ENCODE data around the gene CLCN2.

CLCN2 gene

DNA sequence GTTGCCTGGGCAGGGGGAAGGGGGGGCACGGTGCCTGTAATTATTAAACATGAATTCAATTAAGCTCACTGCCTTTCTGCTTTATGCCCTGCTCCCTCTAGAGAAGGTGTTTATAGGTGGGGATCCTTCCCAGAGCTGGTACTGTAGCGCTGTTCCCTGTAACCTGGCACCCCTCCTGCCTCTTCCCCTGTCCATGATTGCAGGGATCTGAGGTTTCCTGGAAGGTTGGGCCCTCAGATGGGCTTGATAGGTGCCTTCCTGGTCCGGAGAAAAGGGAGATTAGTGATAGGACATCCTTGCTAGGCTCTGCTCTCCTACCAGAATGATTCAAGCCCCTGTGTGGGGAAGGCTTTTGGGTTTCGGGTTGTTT, 26.1 kb downstream of the CLCN2 start:
- Histone ChIP-seq H3K27ac (ENCODE audit: low read length, poor library complexity, severe bottlenecking) (peak overlapping the region; percentile 78), H4K8ac (ENCODE audit: low read length) (no peak overlapping the region), H2BK15ac (ENCODE audit: low read depth, poor library complexity, severe bottlenecking) (no peak overlapping the region), H3K79me1 (replicated peaks; ENCODE audit: low read length, poor library complexity, severe bottlenecking) (peaks cover 22% of the 10 kb centered on the region), H2BK120ac (ENCODE audit: low read depth, low read length) (no peak overlapping the region), H3K4me2 (ENCODE audit: low read length, poor library complexity, severe bottlenecking) (peak overlapping the region; percentile 72), H3K23ac (ENCODE audit: low read length in 2 of 2) (no peak overlapping the region), H2AK5ac (ENCODE audit: low read length, severe bottlenecking) (peak overlapping the region; percentile 3), H3K14ac (ENCODE audit: low read length in 2 of 2) (no peak overlapping the region), H3K4me3 (ENCODE audit: insufficient read depth in 1 of 2, low read depth in 1 of 2, low read length in 2 of 2) (peak overlapping the region in 1 of 2 experiments; percentile 86), H3K4me1 (ENCODE audit: control insufficient read depth, insufficient read depth, low read depth, low read length) (peaks cover 52% of the 10 kb centered on the region), H2BK12ac (ENCODE audit: low read length in 2 of 2) (peak overlapping the region in 1 of 2 experiments; percentile 21), H3K27me3 (ENCODE audit: control insufficient read depth in 1 of 2, insufficient read depth in 1 of 2, low read length in 2 of 2) (no peaks in the 10 kb centered on the region), H3K36me3 (ENCODE audit: control insufficient read depth in 1 of 2, insufficient read depth in 2 of 2, low read depth in 1 of 2, low read length in 2 of 2) (peaks cover 46 to 52% of the 10 kb centered on the region in 2 experiments), H3K4ac (ENCODE audit: low read depth in 1 of 2, low read length in 2 of 2) (peak overlapping the region in 1 of 2 experiments; percentile 35), H3K18ac (ENCODE audit: low read depth in 1 of 2, low read length in 2 of 2) (peak overlapping the region in 1 of 2 experiments; percentile 71), H3K9me3 (ENCODE audit: control insufficient read depth, low read length) (no peaks in the 10 kb centered on the region), H2BK5ac (ENCODE audit: low read depth, low read length, poor library complexity, severe bottlenecking) (no peak overlapping the region), H2AFZ (ENCODE audit: low read depth, low read length) (no peak overlapping the region), H3K9ac (ENCODE audit: low read length) (peak overlapping the region; percentile 90), H4K91ac (ENCODE audit: low read length) (no peak overlapping the region)
- 28% methylated on average over 2 of the region's 4 CpGs for WGBS
- DNase-seq, result no peak

- DNase-seq, result peak; percentile 83
- H3K14ac ChIP-seq (ENCODE audit: low read length in 2 of 2), result no peak overlapping the region
- no peak overlapping the region for H4K91ac ChIP-seq (ENCODE audit: low read length)
- peak overlapping the region; percentile 78 for H3K27ac ChIP-seq (ENCODE audit: low read length, poor library complexity, severe bottlenecking)
- H2BK12ac ChIP-seq (ENCODE audit: low read length in 2 of 2), result no peak overlapping the region
- peak overlapping the region; percentile 90 for H3K9ac ChIP-seq (ENCODE audit: low read length)
- no peak overlapping the region for H3K18ac ChIP-seq (ENCODE audit: low read depth in 1 of 2, low read length in 2 of 2)
- H2BK15ac ChIP-seq (ENCODE audit: low read depth, poor library complexity, severe bottlenecking), result no peak overlapping the region
- peaks cover 52% of the 10 kb centered on the region for H3K4me1 ChIP-seq (ENCODE audit: control insufficient read depth, insufficient read depth, low read depth, low read length)
- H2AFZ ChIP-seq (ENCODE audit: low read depth, low read length), result no peak overlapping the region
- no peak overlapping the region for H3K23ac ChIP-seq (ENCODE audit: low read length in 2 of 2)
- no peaks in the 10 kb centered on the region for H3K27me3 ChIP-seq (ENCODE audit: control insufficient read depth in 1 of 2, insufficient read depth in 1 of 2, low read length in 2 of 2)
- no peak overlapping the region for H2BK120ac ChIP-seq (ENCODE audit: low read depth, low read length)
- H3K9me3 ChIP-seq (ENCODE audit: control insufficient read depth, low read length), result no peaks in the 10 kb centered on the region
- no peak overlapping the region for H3K4me2 ChIP-seq (ENCODE audit: low read length, poor library complexity, severe bottlenecking)
- H3K79me1 ChIP-seq (replicated peaks; ENCODE audit: low read length, poor library complexity, severe bottlenecking), result peaks cover 20% of the 10 kb centered on the region
- H3K4me3 ChIP-seq (ENCODE audit: insufficient read depth in 1 of 2, low read depth in 1 of 2, low read length in 2 of 2), result no peak overlapping the region
- H4K8ac ChIP-seq (ENCODE audit: low read length), result no peak overlapping the region
- no peak overlapping the region for H2AK5ac ChIP-seq (ENCODE audit: low read length, severe bottlenecking)
- no peak overlapping the region for H2BK5ac ChIP-seq (ENCODE audit: low read depth, low read length, poor library complexity, severe bottlenecking)
- H3K4ac ChIP-seq (ENCODE audit: low read depth in 1 of 2, low read length in 2 of 2), result no peak overlapping the region
- peaks cover 46 to 58% of the 10 kb centered on the region in 2 experiments for H3K36me3 ChIP-seq (ENCODE audit: control insufficient read depth in 1 of 2, insufficient read depth in 2 of 2, low read depth in 1 of 2, low read length in 2 of 2)
- WGBS, result 56% methylated on average over 11 of the region's 15 CpGs
These were observed 26.8 kb downstream of the CLCN2 start for GRCh38 chr3:184334470-184335158.

- Histone ChIP-seq H3K79me1 (replicated peaks; ENCODE audit: low read length, poor library complexity, severe bottlenecking) (peaks cover 15% of the 10 kb centered on the region), H3K9ac (ENCODE audit: low read length) (peak overlapping the region; percentile 51), H3K9me3 (ENCODE audit: control insufficient read depth, low read length) (no peaks in the 10 kb centered on the region), H2AK5ac (ENCODE audit: low read length, severe bottlenecking) (peak overlapping the region; percentile 75), H2AFZ (ENCODE audit: low read depth, low read length) (no peak overlapping the region), H3K23ac (ENCODE audit: low read length in 2 of 2) (no peak overlapping the region), H2BK15ac (ENCODE audit: low read depth, poor library complexity, severe bottlenecking) (no peak overlapping the region), H2BK120ac (ENCODE audit: low read depth, low read length) (no peak overlapping the region), H2BK5ac (ENCODE audit: low read depth, low read length, poor library complexity, severe bottlenecking) (no peak overlapping the region), H3K18ac (ENCODE audit: low read depth in 1 of 2, low read length in 2 of 2) (no peak overlapping the region), H4K91ac (ENCODE audit: low read length) (peak overlapping the region; percentile 56), H2BK12ac (ENCODE audit: low read length in 2 of 2) (no peak overlapping the region), H3K4ac (ENCODE audit: low read depth in 1 of 2, low read length in 2 of 2) (no peak overlapping the region), H4K8ac (ENCODE audit: low read length) (no peak overlapping the region), H3K4me2 (ENCODE audit: low read length, poor library complexity, severe bottlenecking) (no peak overlapping the region), H3K27ac (ENCODE audit: low read length, poor library complexity, severe bottlenecking) (peak overlapping the region; percentile 80), H3K4me1 (ENCODE audit: control insufficient read depth, insufficient read depth, low read depth, low read length) (peaks cover 48% of the 10 kb centered on the region), H3K4me3 (ENCODE audit: insufficient read depth in 1 of 2, low read depth in 1 of 2, low read length in 2 of 2) (no peak overlapping the region), H3K14ac (ENCODE audit: low read length in 2 of 2) (no peak overlapping the region), H3K27me3 (ENCODE audit: control insufficient read depth in 1 of 2, insufficient read depth in 1 of 2, low read length in 2 of 2) (no peaks in the 10 kb centered on the region), H3K36me3 (ENCODE audit: control insufficient read depth in 1 of 2, insufficient read depth in 2 of 2, low read depth in 1 of 2, low read length in 2 of 2) (peaks cover 52 to 67% of the 10 kb centered on the region in 2 experiments)
- DNase-seq, result no peak
- 91% methylated on average over 3 of the region's 3 CpGs for whole genome bisulfite sequencing
These were observed 27.7 kb downstream of the CLCN2 start for GRCh38 chr3:184333700-184334099.

DNA sequence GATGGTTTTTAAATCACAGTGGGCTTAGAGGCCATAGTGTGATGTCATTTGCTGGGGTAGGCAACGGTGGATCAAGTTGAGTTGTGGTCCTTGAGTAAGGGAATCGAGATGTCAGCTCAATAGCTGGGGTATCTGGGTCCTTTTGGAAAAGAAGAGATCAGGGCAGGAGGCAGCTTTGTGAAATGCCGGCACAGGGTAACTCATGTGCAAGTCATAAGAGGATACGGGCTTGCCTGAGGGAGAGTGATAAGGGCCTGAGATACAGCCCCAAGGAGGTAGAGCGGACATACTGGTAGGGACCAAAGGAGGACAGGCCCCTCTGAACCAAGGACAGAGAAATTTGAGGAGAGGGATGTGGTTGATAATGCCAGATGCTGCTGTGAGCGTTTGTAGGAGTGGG, 28.2 kb downstream of the CLCN2 start:
- no peak overlapping the region for H2BK12ac ChIP-seq (ENCODE audit: low read length in 2 of 2)
- no peak overlapping the region for H3K14ac ChIP-seq (ENCODE audit: low read length in 2 of 2)
- H2AFZ ChIP-seq (ENCODE audit: low read depth, low read length), result no peak overlapping the region
- H3K18ac ChIP-seq (ENCODE audit: low read depth in 1 of 2, low read length in 2 of 2), result peak overlapping the region in 1 of 2 experiments; percentile 11
- no peak for DNase-seq
- H3K9ac ChIP-seq (ENCODE audit: low read length), result peak overlapping the region; percentile 51
- no peak overlapping the region for H3K4me3 ChIP-seq (ENCODE audit: insufficient read depth in 1 of 2, low read depth in 1 of 2, low read length in 2 of 2)
- no peak overlapping the region for H3K23ac ChIP-seq (ENCODE audit: low read length in 2 of 2)
- H3K4me2 ChIP-seq (ENCODE audit: low read length, poor library complexity, severe bottlenecking), result no peak overlapping the region
- H2AK5ac ChIP-seq (ENCODE audit: low read length, severe bottlenecking), result peak overlapping the region; percentile 75
- H3K27ac ChIP-seq (ENCODE audit: low read length, poor library complexity, severe bottlenecking), result peak overlapping the region; percentile 80
- H3K9me3 ChIP-seq (ENCODE audit: control insufficient read depth, low read length), result no peaks in the 10 kb centered on the region
- H3K4ac ChIP-seq (ENCODE audit: low read depth in 1 of 2, low read length in 2 of 2), result no peak overlapping the region
- H4K8ac ChIP-seq (ENCODE audit: low read length), result no peak overlapping the region
- H3K79me1 ChIP-seq (replicated peaks; ENCODE audit: low read length, poor library complexity, severe bottlenecking), result peaks cover 14% of the 10 kb centered on the region
- peaks cover 43% of the 10 kb centered on the region for H3K4me1 ChIP-seq (ENCODE audit: control insufficient read depth, insufficient read depth, low read depth, low read length)
- no peak overlapping the region for H4K91ac ChIP-seq (ENCODE audit: low read length)
- peaks cover 54 to 72% of the 10 kb centered on the region in 2 experiments for H3K36me3 ChIP-seq (ENCODE audit: control insufficient read depth in 1 of 2, insufficient read depth in 2 of 2, low read depth in 1 of 2, low read length in 2 of 2)
- H2BK15ac ChIP-seq (ENCODE audit: low read depth, poor library complexity, severe bottlenecking), result no peak overlapping the region
- no peaks in the 10 kb centered on the region for H3K27me3 ChIP-seq (ENCODE audit: control insufficient read depth in 1 of 2, insufficient read depth in 1 of 2, low read length in 2 of 2)
- H2BK5ac ChIP-seq (ENCODE audit: low read depth, low read length, poor library complexity, severe bottlenecking), result peak overlapping the region; percentile 11
- 86% methylated on average over 6 of the region's 6 CpGs for WGBS
- H2BK120ac ChIP-seq (ENCODE audit: low read depth, low read length), result no peak overlapping the region

Measured in mesenchymal stem cell (in vitro differentiated cells and primary cell).